A673 (cell line): ENCODE measurements around the gene TMEM179. TPM values are rescaled to one million over a fixed set of nuclear protein-coding genes. Genes with fewer than 3 reads are reported as not detected.

Experiments
- BruUV-seq: library from RNA; stranded (reverse); fragments of 400-500 nt; replicated peaks from 2 replicates; lab custom pipeline; 2021; lab: Mats Ljungman, UMichigan
- CTCF ChIA-PET: fragments of 300-600 bp; sonication (Branson Sonifier 250); formaldehyde crosslinking; loops from one replicate; lab custom pipeline; 2022; ENCODE audit warnings: antibody characterized with exemption; lab: Charles Lee
- POLR2A ChIA-PET: fragments of 300-600 bp; sonication (Branson Sonifier 250); formaldehyde crosslinking; loops from one replicate; lab custom pipeline; 2022; ENCODE audit warnings: antibody characterized with exemption; ENCODE audit not compliant: low non-redundant PET; lab: Charles Lee
- DNase-seq: peaks from one replicate; pipeline ENCODE4 v3.0.0-alpha.2; 2015; ENCODE audit warnings: low spot score
- H3K27ac ChIP-seq: fragments of 200-600 bp; sonication (generic); 2 replicates; pipeline ENCODE4 v1.5.1; 2016; ENCODE audit warnings: mixed run types, low read depth, mild to moderate bottlenecking, mixed read lengths, antibody characterized with exemption, low read length; ENCODE audit not compliant: poor library complexity, severe bottlenecking
- H3K27me3 ChIP-seq: fragments of 200-600 bp; sonication (generic); replicated peaks from 2 replicates; pipeline ENCODE4 v1.6.1; 2017; ENCODE audit warnings: mixed run types, low read depth, mild to moderate bottlenecking, mixed read lengths, antibody characterized with exemption, low read length; ENCODE audit not compliant: insufficient read depth, poor library complexity
- H3K36me3 ChIP-seq: fragments of 200-600 bp; sonication (generic); 2 replicates; pipeline ENCODE4 v1.6.1; 2016; ENCODE audit warnings: mixed run types, mild to moderate bottlenecking, mixed read lengths, antibody characterized with exemption, low read length; ENCODE audit not compliant: insufficient read depth, poor library complexity, severe bottlenecking
- H3K4me1 ChIP-seq: fragments of 200-600 bp; sonication (generic); 2 replicates; pipeline ENCODE4 v1.6.1; 2017; ENCODE audit warnings: mixed run types, mild to moderate bottlenecking, mixed read lengths, antibody characterized with exemption, low read length; ENCODE audit not compliant: insufficient read depth, poor library complexity, severe bottlenecking
- H3K4me3 ChIP-seq: fragments of 200-600 bp; sonication (generic); 2 replicates; pipeline ENCODE4 v1.5.1; 2016; ENCODE audit warnings: low read depth, mixed run types, mild to moderate bottlenecking, mixed read lengths, low read length; ENCODE audit not compliant: poor library complexity, severe bottlenecking
- H3K9me3 ChIP-seq: fragments of 200-600 bp; sonication (generic); 2 replicates; pipeline ENCODE4 v1.6.1; 2016; ENCODE audit warnings: mixed run types, low read depth, mild to moderate bottlenecking, mixed read lengths, antibody characterized with exemption, low read length; ENCODE audit not compliant: poor library complexity, severe bottlenecking
- CTCF ChIP-seq: fragments of 300-800, 200-600 bp; sonication (generic); conservative IDR thresholded peaks from 2 replicates; pipeline ENCODE4 v1.5.1; 2017; ENCODE audit warnings: low read depth, mild to moderate bottlenecking, antibody characterized with exemption, low read length, moderate library complexity, mixed read lengths
- EZH2 ChIP-seq: fragments of 200-600 bp; sonication (generic); IDR thresholded peaks from 2 replicates; pipeline ENCODE4 v1.6.1; 2017; ENCODE audit warnings: borderline replicate concordance, low read depth, mild to moderate bottlenecking, mixed read lengths, antibody characterized with exemption, low read length; ENCODE audit not compliant: poor library complexity, severe bottlenecking
- intact Hi-C: fragments of 100-400 bp; cut with micrococcal nuclease; formaldehyde crosslinking; loops from one replicate; pipeline ENCODE4 v1.10.0; 2022; ENCODE audit not compliant: unreplicated experiment
- total RNA-seq: library from RNA; stranded (reverse); gene quantifications from 2 replicates; pipeline ENCODE4 v1.2.3, GENCODE V29; 2021

TMEM179 gene
- total RNA-seq, 1 experiment from 2014 or later, result 0.58 TPM

DNA sequence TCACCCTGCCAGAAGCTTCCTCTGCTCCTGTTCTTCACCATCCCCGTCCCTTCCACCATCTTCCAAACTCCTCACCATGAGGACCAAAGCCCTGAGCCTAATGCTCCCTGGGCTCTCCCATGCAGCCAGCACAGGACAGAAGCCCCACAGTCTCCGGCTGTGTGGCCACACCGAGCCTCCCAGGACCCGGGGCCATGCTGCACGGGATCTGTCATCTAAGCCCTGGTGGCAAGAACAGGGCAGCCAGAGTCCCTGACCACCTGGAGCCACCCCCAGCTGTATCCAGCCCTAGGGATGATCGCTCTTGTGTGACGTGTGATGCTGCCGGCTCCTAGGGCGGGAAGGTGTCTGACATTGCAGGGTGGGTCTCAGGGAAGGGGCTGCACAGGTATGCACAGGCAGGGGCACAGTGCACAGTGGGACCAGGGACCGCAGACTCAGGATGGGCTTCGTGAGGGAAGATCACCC, 8.1 kb downstream of the TMEM179 start:
- no peak for DNase-seq
- intact Hi-C loops, result no loop called here
- ChIA-PET POLR2A (no interaction called here), CTCF (interaction anchor here (0.5 kb wide), 1 partner anchor 821 kb away, joined by 3 read pairs; no protein-coding TSS in a partner anchor)
- no peaks in the 10 kb centered on the region for H3K27me3 ChIP-seq
- H3K4me1 ChIP-seq, result no peaks in the 10 kb centered on the region
- H3K36me3 ChIP-seq, result no peaks in the 10 kb centered on the region
- no peak overlapping the region for H3K4me3 ChIP-seq
- no TSS peak for BruUV-seq
- H3K9me3 ChIP-seq, result no peaks in the 10 kb centered on the region
- TF ChIP-seq CTCF, result no peak
- no peak for TF ChIP-seq EZH2
- H3K27ac ChIP-seq, result no peak overlapping the region

GRCh38 chr14:104595911-104596450, 8.6 kb downstream of the TMEM179 start:
- intact Hi-C loops, result no loop called here
- no TSS peak for BruUV-seq
- Histone ChIP-seq H3K27me3 (no peaks in the 10 kb centered on the region), H3K4me3 (no peak overlapping the region), H3K36me3 (no peaks in the 10 kb centered on the region), H3K9me3 (no peaks in the 10 kb centered on the region), H3K4me1 (no peaks in the 10 kb centered on the region), H3K27ac (no peak overlapping the region)
- ChIA-PET POLR2A (no interaction called here), CTCF (interaction anchor here (0.5 kb wide), 1 partner anchor 821 kb away, joined by 3 read pairs; no protein-coding TSS in a partner anchor)
- DNase-seq, result no peak
- TF ChIP-seq CTCF (no peak), EZH2 (no peak)

DNA sequence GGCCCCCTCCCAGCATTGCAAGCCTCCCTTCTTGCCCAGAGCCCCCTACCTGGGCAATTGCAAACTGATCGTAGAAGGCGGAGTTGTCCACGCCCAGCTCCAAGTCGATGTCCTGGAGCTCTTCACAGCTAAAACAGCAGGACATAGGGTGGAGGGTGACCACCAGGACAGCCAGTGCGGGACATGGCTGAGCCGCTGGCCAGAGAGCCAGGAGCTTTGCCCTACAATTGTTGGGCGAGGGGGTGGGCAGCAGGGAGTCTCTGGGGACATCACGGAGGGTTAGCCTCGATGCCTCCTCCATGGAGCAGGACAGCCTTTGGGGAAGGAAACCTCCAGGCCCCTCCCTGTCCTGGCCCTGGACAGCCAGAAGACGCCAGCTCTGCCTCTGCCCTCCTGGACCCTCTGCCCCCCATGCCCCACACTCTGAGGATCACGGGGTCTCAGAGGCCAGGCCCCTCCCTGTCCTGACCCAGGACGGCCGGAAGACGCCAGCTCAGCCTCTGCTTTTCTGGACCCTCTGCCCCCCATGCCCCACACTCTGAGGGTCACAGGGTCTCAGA, 9.4 kb downstream of the TMEM179 start:
- ChIA-PET POLR2A (no interaction called here), CTCF (no interaction called here)
- no TSS peak for BruUV-seq
- Histone ChIP-seq H3K36me3 (no peaks in the 10 kb centered on the region), H3K9me3 (no peaks in the 10 kb centered on the region), H3K4me3 (no peak overlapping the region), H3K27ac (no peak overlapping the region), H3K4me1 (no peaks in the 10 kb centered on the region), H3K27me3 (no peaks in the 10 kb centered on the region)
- intact Hi-C loops, result no loop called here
- no peak for DNase-seq
- no peak for TF ChIP-seq EZH2
- TF ChIP-seq CTCF, result no peak
